K562 (cell line): ENCODE data around the gene OSBPL7. TPM values are rescaled to one million over a fixed set of nuclear protein-coding genes. Genes with fewer than 3 reads are reported as not detected.

ENCODE experiments used
- ADNP ChIP-seq: fragments of 200-800 bp; sonication (Bioruptor generic); IDR thresholded peaks from 2 replicates; pipeline ENCODE4 v1.6.1; 2016; ENCODE audit warnings: missing genetic modification characterization, missing compliant biosample characterization
- BRF1 ChIP-seq: IDR thresholded peaks from 3 replicates; pipeline ENCODE4 v1.6.1; 2011; ENCODE audit warnings: borderline replicate concordance, mild to moderate bottlenecking; ENCODE audit not compliant: insufficient read length; ENCODE audit errors: extremely low read depth
- FOXA1 ChIP-seq: fragments of 450-650 bp; IDR thresholded peaks from 2 replicates; pipeline ENCODE4 v1.6.1; 2016; ENCODE audit warnings: mild to moderate bottlenecking, borderline replicate concordance
- FOXM1 ChIP-seq, 2 experiments: fragments of 450-650 bp in 1 of 2; sonication (generic) in 1 of 2; formaldehyde crosslinking in 1 of 2; IDR thresholded peaks; 2 replicates each; pipeline versions ENCODE4 v1.6.1 to v1.9.0; 2017 to 2022; ENCODE audit warnings: low read depth in 2 of 2, mild to moderate bottlenecking in 2 of 2, missing genetic modification reagents in 1 of 2, moderate library complexity in 1 of 2
- GTF3C2 ChIP-seq: IDR thresholded peaks from 3 replicates; pipeline ENCODE4 v1.6.1; 2011; ENCODE audit warnings: borderline replicate concordance, mild to moderate bottlenecking, moderate library complexity; ENCODE audit not compliant: insufficient read length; ENCODE audit errors: extremely low read depth
- HSF4 ChIP-seq: fragments of 250-450 bp; sonication (Bioruptor Pico); IDR thresholded peaks from 2 replicates; pipeline ENCODE4 v2.1.2; 2022; ENCODE audit warnings: mild to moderate bottlenecking, moderate library complexity, borderline replicate concordance
- MCM5 ChIP-seq: fragments of 450-650 bp; IDR thresholded peaks from 2 replicates; pipeline ENCODE4 v1.6.1; 2016; ENCODE audit warnings: low read depth
- NR1H2 ChIP-seq: sonication (generic); formaldehyde crosslinking; IDR thresholded peaks from 2 replicates; pipeline ENCODE4 v1.4.0; 2020; ENCODE audit warnings: mild to moderate bottlenecking, missing genetic modification reagents
- RREB1 ChIP-seq: fragments of 250-450 bp; sonication (Bioruptor Pico); IDR thresholded peaks from 2 replicates; pipeline ENCODE4 v1.4.0; 2020
- TAF9B ChIP-seq: fragments of 450-650 bp; IDR thresholded peaks from 2 replicates; pipeline ENCODE4 v1.6.1; 2018; ENCODE audit warnings: mild to moderate bottlenecking; ENCODE audit not compliant: partially characterized antibody
- XRCC3 ChIP-seq: fragments of 450-650 bp; IDR thresholded peaks from 2 replicates; pipeline ENCODE4 v1.6.1; 2017; ENCODE audit warnings: mild to moderate bottlenecking, moderate library complexity
- XRCC5 ChIP-seq: fragments of 200-400 bp; formaldehyde crosslinking; IDR thresholded peaks from 2 replicates; pipeline ENCODE4 v1.6.1; 2017; ENCODE audit warnings: low read depth, mild to moderate bottlenecking, low read length
- ZC3H8 ChIP-seq: fragments of 450-650 bp; IDR thresholded peaks from 2 replicates; pipeline ENCODE4 v1.6.1; 2017
- ZNF165 ChIP-seq: fragments of 250-450 bp; sonication (Bioruptor Pico); IDR thresholded peaks from 2 replicates; pipeline ENCODE4 v1.4.0; 2020; ENCODE audit warnings: borderline replicate concordance
- ZNF354B ChIP-seq: fragments of 250-450 bp; sonication (Bioruptor Pico); IDR thresholded peaks from 2 replicates; pipeline ENCODE4 v1.4.0; 2020
- ZNF668 ChIP-seq: fragments of 250-450 bp; sonication (Bioruptor Pico); IDR thresholded peaks from 2 replicates; pipeline ENCODE4 v1.8.0; 2022; ENCODE audit warnings: mild to moderate bottlenecking, inconsistent platforms
- polyA plus RNA-seq, 8 experiments: library from polyadenylated mRNA; depleted of rRNA in 4 of 8; stranded (reverse) in 5 of 8; unstranded in 3 of 8; fragments of >200 nt; fragmentation: Nextera tagmentation in 2 of 8; fragmentation: Illumina TruSeq in 1 of 8; extraction: Ambion mirVana in 2 of 8; extraction: Trizol in 1 of 8; gene quantifications; 2 replicates each; pipeline versions ENCODE4 v1.2.1 to v1.2.3, GENCODE V29; 2011 to 2014; ENCODE audit warnings: inconsistent platforms in 1 of 8, missing spikeins in 1 of 8
- total RNA-seq, 7 experiments: library from RNA; depleted of rRNA in 6 of 7; stranded (reverse); fragments of >200 nt in 6 of 7; fragmentation: Illumina TruSeq in 2 of 7; extraction: Trizol in 2 of 7; gene quantifications; 2 replicates each; pipeline versions ENCODE4 v1.2.1 to v1.2.3, GENCODE V29; 2011 to 2021; ENCODE audit warnings: low replicate concordance in 1 of 7
- TF ChIP-seq, protein P1 (sequence below): fragments of 450-650 bp; formaldehyde crosslinking; IDR thresholded peaks from 2 replicates; pipeline ENCODE4 v1.4.0; 2020; ENCODE audit warnings: mild to moderate bottlenecking, moderate library complexity
- TF ChIP-seq, protein P2 (sequence below), 3 experiments: fragments of 200-800 bp in 1 of 3; sonication (Bioruptor generic) in 1 of 3; sonication (generic) in 1 of 3; formaldehyde crosslinking in 1 of 3; IDR thresholded peaks; 2 replicates each; pipeline versions ENCODE4 v1.6.1 to v1.8.0; 2016 to 2022; ENCODE audit warnings: mild to moderate bottlenecking in 2 of 3, missing compliant biosample characterization in 2 of 3, missing genetic modification characterization in 2 of 3, missing genetic modification reagents in 1 of 3

OSBPL7 gene
- total and polyA plus RNA-seq, 9 of the 15 experiments (the other 6 are each of a cell fraction or from before 2014, with no cell fraction given) = 0.32 to 11.9 (median 5.8) TPM

GRCh38 chr17:47866941-47867340, 45.3 kb upstream of the OSBPL7 start (continued):
- TF ChIP-seq, protein P1, sequence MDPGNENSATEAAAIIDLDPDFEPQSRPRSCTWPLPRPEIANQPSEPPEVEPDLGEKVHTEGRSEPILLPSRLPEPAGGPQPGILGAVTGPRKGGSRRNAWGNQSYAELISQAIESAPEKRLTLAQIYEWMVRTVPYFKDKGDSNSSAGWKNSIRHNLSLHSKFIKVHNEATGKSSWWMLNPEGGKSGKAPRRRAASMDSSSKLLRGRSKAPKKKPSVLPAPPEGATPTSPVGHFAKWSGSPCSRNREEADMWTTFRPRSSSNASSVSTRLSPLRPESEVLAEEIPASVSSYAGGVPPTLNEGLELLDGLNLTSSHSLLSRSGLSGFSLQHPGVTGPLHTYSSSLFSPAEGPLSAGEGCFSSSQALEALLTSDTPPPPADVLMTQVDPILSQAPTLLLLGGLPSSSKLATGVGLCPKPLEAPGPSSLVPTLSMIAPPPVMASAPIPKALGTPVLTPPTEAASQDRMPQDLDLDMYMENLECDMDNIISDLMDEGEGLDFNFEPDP (CRISPR knock-in tag) = no peak
- no peak for TF ChIP-seq HSF4 (CRISPR knock-in tag)
- no peak for TF ChIP-seq BRF1
- no peak for TF ChIP-seq ADNP (tag)
- TF ChIP-seq ZNF668 = no peak
- no peak for TF ChIP-seq ZNF165 (CRISPR knock-in tag)
- peak; percentile 93 for TF ChIP-seq TAF9B
- no peak for TF ChIP-seq ZC3H8
- no peak for TF ChIP-seq NR1H2
- no peak for TF ChIP-seq FOXA1
- no peak for TF ChIP-seq XRCC3
- peak; percentile 97 for TF ChIP-seq FOXM1 (IDR thresholded peaks at IDR 0.05; ENCODE audit: low read depth)
- no peak for TF ChIP-seq FOXM1 (CRISPR knock-in tag; IDR thresholded peaks at IDR 0.05; ENCODE audit: low read depth)
- TF ChIP-seq, protein P2, sequence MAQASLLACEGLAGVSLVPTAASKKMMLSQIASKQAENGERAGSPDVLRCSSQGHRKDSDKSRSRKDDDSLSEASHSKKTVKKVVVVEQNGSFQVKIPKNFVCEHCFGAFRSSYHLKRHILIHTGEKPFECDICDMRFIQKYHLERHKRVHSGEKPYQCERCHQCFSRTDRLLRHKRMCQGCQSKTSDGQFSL (CRISPR knock-in tag; IDR thresholded peaks at IDR 0.05) = no peak
- TF ChIP-seq, protein P2 (tag; IDR thresholded peaks at IDR 0.05) = no peak
- TF ChIP-seq RREB1 (CRISPR knock-in tag) = no peak
- TF ChIP-seq ZNF354B (CRISPR knock-in tag) = no peak
- TF ChIP-seq GTF3C2 = no peak
- no peak for TF ChIP-seq MCM5
- TF ChIP-seq XRCC5 = no peak
